Smooth muscle cell (in vitro differentiated cells): ENCODE data around the gene FXN. TPM values are rescaled to one million over a fixed set of nuclear protein-coding genes. Genes with fewer than 3 reads are reported as not detected.
"Not testable (repeated sequence)": the region's sequence is repeated elsewhere in the genome, so short reads cannot be mapped to it uniquely, and the experiment has no call there.

ENCODE experiments used
- DNase-seq: peaks from one replicate; lab custom pipeline; 2025; ENCODE audit not compliant: unreplicated experiment; lab: John Stamatoyannopoulos, UW
- H2AFZ ChIP-seq: fragments of 200-600 bp; sonication (generic); 2 replicates; pipeline ENCODE4 v1.6.0; 2016; ENCODE audit warnings: antibody characterized with exemption, low read depth, mild to moderate bottlenecking
- H3F3A ChIP-seq: fragments of 200-600 bp; sonication (generic); 2 replicates; pipeline ENCODE4 v1.6.0; 2017; ENCODE audit warnings: antibody characterized with exemption, low read depth
- H3K27ac ChIP-seq: fragments of 200-600 bp; sonication (generic); 2 replicates; pipeline ENCODE4 v1.5.1; 2016; ENCODE audit warnings: low read depth, mild to moderate bottlenecking
- H3K27me3 ChIP-seq: fragments of 200-600 bp; sonication (generic); 2 replicates; pipeline ENCODE4 v1.6.1; 2016; ENCODE audit warnings: low read depth, mild to moderate bottlenecking
- H3K36me3 ChIP-seq: fragments of 200-600 bp; sonication (generic); 2 replicates; pipeline ENCODE4 v1.5.1; 2016; ENCODE audit warnings: low read depth
- H3K4me1 ChIP-seq: fragments of 200-600 bp; sonication (generic); 2 replicates; pipeline ENCODE4 v1.5.1; 2016; ENCODE audit warnings: low read depth
- H3K4me2 ChIP-seq: fragments of 200-600 bp; sonication (generic); 2 replicates; pipeline ENCODE4 v1.6.0; 2016; ENCODE audit warnings: mild to moderate bottlenecking
- H3K4me3 ChIP-seq: fragments of 200-600 bp; sonication (generic); 2 replicates; pipeline ENCODE4 v1.5.1; 2016; ENCODE audit warnings: mild to moderate bottlenecking
- H3K79me2 ChIP-seq: fragments of 200-600 bp; sonication (generic); 2 replicates; pipeline ENCODE4 v1.6.0; 2016; ENCODE audit warnings: low read depth, mild to moderate bottlenecking
- H3K9ac ChIP-seq: fragments of 200-600 bp; sonication (generic); 2 replicates; pipeline ENCODE4 v1.6.0; 2016; ENCODE audit warnings: low read depth
- H3K9me3 ChIP-seq: fragments of 200-600 bp; sonication (generic); replicated peaks from 2 replicates; pipeline ENCODE4 v1.5.1; 2016; ENCODE audit warnings: low read depth
- H4K20me1 ChIP-seq: fragments of 200-600 bp; sonication (generic); 2 replicates; pipeline ENCODE4 v1.6.0; 2016; ENCODE audit warnings: low read depth
- WGBS: methylation state at CpG from one replicate; pipeline ENCODE4 v1.1.7; 2016; ENCODE audit warnings: low lambda C conversion rate; 5-methylcytosine and 5-hydroxymethylcytosine counted together
- polyA plus RNA-seq: library from polyadenylated mRNA; unstranded; fragments of >200 nt; fragmentation: Nextera tagmentation; extraction: Ambion mirVana; gene quantifications from 2 replicates; pipeline ENCODE4 v1.2.1, GENCODE V29; 2016
- total RNA-seq: library from RNA; depleted of rRNA; stranded (reverse); fragments of >200 nt; gene quantifications from 2 replicates; pipeline ENCODE4 v1.2.3, GENCODE V29; 2014
- TF ChIP-seq, protein P1 (sequence below): fragments of 200-600 bp; sonication (generic); IDR thresholded peaks from 2 replicates; pipeline ENCODE4 v1.5.1; 2017; ENCODE audit warnings: borderline replicate concordance, mild to moderate bottlenecking, antibody characterized with exemption; ENCODE audit not compliant: insufficient read depth, poor library complexity, severe bottlenecking

The FXN gene
- total and polyA plus RNA-seq, 2 experiments from 2014 or later, result 15.2 to 16.0 TPM

DNA sequence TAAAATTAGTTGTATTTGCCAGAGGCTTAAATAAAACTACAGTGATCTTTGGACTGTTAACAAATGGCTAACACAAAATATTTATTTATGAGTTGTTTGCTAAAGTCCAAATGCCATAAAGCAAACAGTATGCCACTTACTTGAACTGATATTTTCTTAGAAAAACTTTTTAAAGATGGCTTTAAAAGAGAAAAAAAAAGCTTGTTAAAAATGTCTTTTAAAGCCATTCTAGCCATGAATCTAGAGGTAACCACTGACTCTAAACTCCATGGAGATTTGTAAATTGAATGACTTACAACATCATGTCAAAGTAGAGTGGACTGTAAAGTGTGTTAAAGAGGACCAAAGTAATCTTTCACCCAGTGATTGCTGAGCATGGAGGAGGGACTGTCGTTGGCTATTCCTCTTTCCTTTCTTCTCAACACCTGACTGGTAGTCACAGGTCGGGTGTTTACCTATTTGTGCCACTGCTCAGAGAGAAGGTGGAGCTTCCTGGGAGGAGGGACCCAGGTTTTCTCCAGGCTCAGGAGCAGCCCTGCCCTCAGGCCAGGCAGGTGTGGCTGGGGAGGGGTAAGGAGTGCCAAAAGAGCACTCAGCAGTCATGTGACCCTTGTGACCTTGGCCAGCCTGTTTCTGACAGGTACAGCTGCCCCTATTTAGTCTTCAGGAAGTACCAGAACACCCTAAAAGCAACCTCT lies 69.4 kb downstream of the FXN start:
- no peak overlapping the region for H2AFZ ChIP-seq
- DNase-seq, result no peak
- TF ChIP-seq, protein P1, sequence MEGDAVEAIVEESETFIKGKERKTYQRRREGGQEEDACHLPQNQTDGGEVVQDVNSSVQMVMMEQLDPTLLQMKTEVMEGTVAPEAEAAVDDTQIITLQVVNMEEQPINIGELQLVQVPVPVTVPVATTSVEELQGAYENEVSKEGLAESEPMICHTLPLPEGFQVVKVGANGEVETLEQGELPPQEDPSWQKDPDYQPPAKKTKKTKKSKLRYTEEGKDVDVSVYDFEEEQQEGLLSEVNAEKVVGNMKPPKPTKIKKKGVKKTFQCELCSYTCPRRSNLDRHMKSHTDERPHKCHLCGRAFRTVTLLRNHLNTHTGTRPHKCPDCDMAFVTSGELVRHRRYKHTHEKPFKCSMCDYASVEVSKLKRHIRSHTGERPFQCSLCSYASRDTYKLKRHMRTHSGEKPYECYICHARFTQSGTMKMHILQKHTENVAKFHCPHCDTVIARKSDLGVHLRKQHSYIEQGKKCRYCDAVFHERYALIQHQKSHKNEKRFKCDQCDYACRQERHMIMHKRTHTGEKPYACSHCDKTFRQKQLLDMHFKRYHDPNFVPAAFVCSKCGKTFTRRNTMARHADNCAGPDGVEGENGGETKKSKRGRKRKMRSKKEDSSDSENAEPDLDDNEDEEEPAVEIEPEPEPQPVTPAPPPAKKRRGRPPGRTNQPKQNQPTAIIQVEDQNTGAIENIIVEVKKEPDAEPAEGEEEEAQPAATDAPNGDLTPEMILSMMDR, result no peak
- no peaks in the 10 kb centered on the region for H3K36me3 ChIP-seq
- no peaks in the 10 kb centered on the region for H3K4me1 ChIP-seq
- 21% methylated on average over 2 of the region's 2 CpGs for WGBS
- H3K27me3 ChIP-seq, result no peaks in the 10 kb centered on the region
- H4K20me1 ChIP-seq, result no peaks in the 10 kb centered on the region
- no peaks in the 10 kb centered on the region for H3K79me2 ChIP-seq
- H3K9me3 ChIP-seq, result no peaks in the 10 kb centered on the region
- H3K9ac ChIP-seq, result no peak overlapping the region
- H3K4me2 ChIP-seq, result no peak overlapping the region
- H3F3A ChIP-seq, result no peaks in the 10 kb centered on the region
- no peak overlapping the region for H3K4me3 ChIP-seq
- no peak overlapping the region for H3K27ac ChIP-seq

DNA sequence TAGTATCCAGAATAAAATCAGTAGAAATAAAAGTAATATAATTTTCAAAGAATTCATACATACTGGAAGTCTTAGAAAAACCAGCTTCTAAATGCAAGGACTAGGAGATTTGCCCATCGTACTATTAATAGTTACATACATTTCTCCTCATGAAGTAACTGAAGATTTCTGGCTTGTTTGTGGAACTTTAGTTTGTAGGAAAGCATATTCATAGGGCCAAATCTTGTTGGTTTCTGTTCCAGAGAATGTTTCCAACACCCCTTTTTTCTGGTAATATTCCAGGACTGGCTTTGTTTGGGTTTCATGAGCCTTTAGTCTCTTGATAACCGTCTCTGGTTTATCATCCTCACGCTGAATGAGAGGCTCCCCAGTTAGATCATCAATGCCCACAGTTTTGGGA lies 72.2 kb downstream of the FXN start:
- no peaks in the 10 kb centered on the region for H3K79me2 ChIP-seq
- H3K36me3 ChIP-seq, result no peaks in the 10 kb centered on the region
- no peaks in the 10 kb centered on the region for H3K9me3 ChIP-seq
- H2AFZ ChIP-seq, result no peak overlapping the region
- no peak overlapping the region for H3K27ac ChIP-seq
- no peak overlapping the region for H3K9ac ChIP-seq
- H3F3A ChIP-seq, result no peaks in the 10 kb centered on the region
- no peaks in the 10 kb centered on the region for H3K4me1 ChIP-seq
- no peaks in the 10 kb centered on the region for H3K27me3 ChIP-seq
- TF ChIP-seq, protein P1, result no peak
- H4K20me1 ChIP-seq, result no peaks in the 10 kb centered on the region
- WGBS, result 79% methylated on average over 3 of the region's 3 CpGs
- H3K4me3 ChIP-seq, result no peak overlapping the region
- no peak for DNase-seq
- no peak overlapping the region for H3K4me2 ChIP-seq

DNA sequence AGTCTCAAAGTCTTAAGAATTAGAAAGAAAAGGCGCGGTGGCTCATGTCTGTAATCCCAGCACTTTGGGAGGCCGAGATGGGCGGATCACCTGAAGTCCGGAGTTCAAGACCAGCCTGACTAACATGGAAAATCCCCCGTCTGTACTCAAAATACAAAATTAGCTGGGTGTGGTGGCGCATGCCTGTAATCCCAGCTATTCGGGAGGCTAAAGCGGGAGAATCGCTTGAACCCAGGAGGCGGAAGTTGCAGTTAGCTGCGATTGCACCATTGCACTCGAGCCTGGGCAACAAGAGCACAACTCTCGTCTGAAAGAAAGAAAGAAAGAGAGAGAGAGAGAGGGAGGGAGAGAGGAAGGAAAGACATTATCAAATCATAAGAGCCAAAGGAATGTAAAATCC lies 73.2 kb downstream of the FXN start:
- not testable (repeated sequence) for H3K4me3 ChIP-seq, H2AFZ ChIP-seq, H3K79me2 ChIP-seq, H3K4me2 ChIP-seq, H3K9ac ChIP-seq, DNase-seq, H3K36me3 ChIP-seq, H3K9me3 ChIP-seq, H3K27me3 ChIP-seq, H4K20me1 ChIP-seq, H3K4me1 ChIP-seq, H3K27ac ChIP-seq, H3F3A ChIP-seq
- WGBS, result 98% methylated on average over 14 of the region's 14 CpGs

DNA sequence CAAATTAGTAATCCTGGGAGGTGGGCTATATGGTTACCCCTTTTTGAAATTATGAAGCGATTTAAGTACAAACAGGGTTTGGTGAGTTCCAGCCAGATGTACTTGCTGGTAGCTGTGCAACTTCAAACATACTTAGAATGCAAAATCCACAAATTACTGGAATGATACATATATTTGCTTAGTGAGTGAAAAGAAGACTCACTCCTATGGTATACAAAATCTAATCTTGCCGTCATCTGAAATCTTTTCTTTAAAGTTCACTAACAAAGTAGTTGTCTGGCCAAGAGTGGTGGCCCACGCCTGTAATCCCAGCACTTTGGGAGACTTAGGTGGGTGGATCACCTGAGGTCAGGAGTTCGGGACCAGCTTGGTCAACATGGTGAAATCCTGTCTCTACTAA lies 73.6 kb downstream of the FXN start:
- Histone ChIP-seq H3K9ac (no peak overlapping the region), H3K4me3 (no peak overlapping the region), H3K4me1 (no peaks in the 10 kb centered on the region), H3K27me3 (no peaks in the 10 kb centered on the region), H2AFZ (no peak overlapping the region), H3K4me2 (no peak overlapping the region), H3K79me2 (no peaks in the 10 kb centered on the region), H3K9me3 (no peaks in the 10 kb centered on the region), H4K20me1 (no peaks in the 10 kb centered on the region), H3F3A (no peaks in the 10 kb centered on the region), H3K27ac (no peak overlapping the region), H3K36me3 (no peaks in the 10 kb centered on the region)
- 67% methylated on average over 4 of the region's 4 CpGs for WGBS
- no peak for DNase-seq
- TF ChIP-seq, protein P1, result no peak

DNA sequence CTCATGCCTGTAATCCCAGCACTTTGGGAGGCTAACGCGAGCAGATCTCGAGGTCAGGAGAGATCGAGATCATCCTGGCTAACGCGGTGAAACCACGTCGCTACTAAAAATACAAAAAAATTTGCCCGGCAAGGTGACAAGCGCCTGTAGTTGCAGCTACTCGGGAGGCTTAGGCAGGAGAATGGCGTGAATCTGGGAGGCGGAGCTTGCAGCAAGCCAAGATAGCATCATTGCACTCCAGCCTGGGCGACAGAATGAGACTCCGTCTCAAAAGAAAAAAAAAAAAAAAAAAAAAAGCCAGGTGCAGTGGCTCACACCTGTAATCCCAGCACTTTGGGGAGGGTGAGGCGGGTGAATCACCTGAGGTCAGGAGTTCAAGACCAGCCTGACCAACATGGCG lies 77.1 kb downstream of the FXN start:
- WGBS, result 94% methylated on average over 17 of the region's 17 CpGs
- not testable (repeated sequence) for DNase-seq

More for the DNA sequence above, 77.1 kb downstream of the FXN start:
- H3K4me1 ChIP-seq, H4K20me1 ChIP-seq, H3K36me3 ChIP-seq, H3K9ac ChIP-seq, H3K4me2 ChIP-seq, H3K27ac ChIP-seq, H3F3A ChIP-seq, H3K27me3 ChIP-seq, H3K79me2 ChIP-seq, H2AFZ ChIP-seq, H3K9me3 ChIP-seq, H3K4me3 ChIP-seq: not testable (repeated sequence)
